Fibroblast of the aortic adventitia (primary cell): ENCODE measurements around the gene MICAL3. TPM values are rescaled to one million over a fixed set of nuclear protein-coding genes. Genes with fewer than 3 reads are reported as not detected.
"Not testable (repeated sequence)": the region's sequence is repeated elsewhere in the genome, so short reads cannot be mapped to it uniquely, and the experiment has no call there.

Experiments used
- DNase-seq: peaks from one replicate; pipeline ENCODE4 v3.0.0-alpha.2; 2010; ENCODE audit warnings: low read depth
- H3K4me3 ChIP-seq: 2 replicates; pipeline ENCODE4 v1.5.1; 2011; ENCODE audit warnings: low read depth, mild to moderate bottlenecking, control low read depth, low read length, moderate library complexity
- CTCF ChIP-seq: IDR thresholded peaks from 2 replicates; pipeline ENCODE4 v1.5.1; 2011; ENCODE audit warnings: mild to moderate bottlenecking, low read length, control low read depth, inconsistent platforms; ENCODE audit not compliant: insufficient read depth
- total RNA-seq: library from RNA; depleted of rRNA; stranded (reverse); fragments of >200 nt; gene quantifications from 2 replicates; pipeline ENCODE4 v1.2.3, GENCODE V29; 2012; ENCODE audit warnings: low replicate concordance

MICAL3 gene
- total RNA-seq, 1 donor, result 18.8 TPM

DNA sequence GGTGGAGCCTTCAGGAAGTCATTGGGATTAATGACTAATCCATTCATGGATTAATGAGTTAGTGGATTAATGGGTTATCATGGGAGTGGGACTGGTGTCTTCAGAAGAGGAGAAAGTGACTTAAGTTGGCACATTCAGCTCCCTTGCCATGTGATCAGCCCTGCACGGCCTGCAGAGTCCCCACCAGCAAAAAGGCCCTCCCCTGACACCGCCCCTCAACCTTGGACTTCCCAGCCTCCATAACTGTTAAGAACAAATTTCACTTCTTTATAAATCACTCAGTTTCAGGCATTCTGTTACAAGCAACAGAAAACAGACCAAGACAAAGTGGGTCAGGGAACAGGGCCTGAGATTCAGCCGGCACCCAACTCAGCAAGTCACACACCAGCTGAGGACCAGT is 85.3 kb downstream of the MICAL3 start:
- H3K4me3 ChIP-seq, result no peak overlapping the region
- no peak for DNase-seq
- no peak for TF ChIP-seq CTCF

DNA sequence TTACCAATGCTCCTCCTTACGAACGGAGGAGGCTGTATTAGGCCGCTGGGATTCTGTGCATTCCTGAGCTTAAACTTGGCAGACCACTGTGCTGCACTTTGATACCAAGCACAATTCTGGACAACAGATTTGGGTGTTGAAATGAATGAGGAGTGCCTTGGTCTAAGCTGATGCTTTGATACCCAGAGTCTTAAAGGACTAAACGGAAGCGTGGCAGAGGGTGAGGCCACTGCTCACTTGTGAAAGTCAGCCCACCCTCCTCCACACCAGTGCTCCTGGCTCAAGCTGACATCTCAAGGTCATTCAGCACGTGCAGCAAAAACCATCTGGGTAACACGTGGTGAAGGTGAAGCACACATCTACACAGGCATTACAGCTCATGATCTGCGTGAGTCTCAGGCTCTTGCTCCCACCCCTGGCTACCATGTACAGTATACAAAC is 85.9 kb downstream of the MICAL3 start:
- no peak overlapping the region for H3K4me3 ChIP-seq
- DNase-seq, result peak; percentile 68
- no peak for TF ChIP-seq CTCF

GRCh38 chr22:17932457-17932856 is 91.9 kb downstream of the MICAL3 start:
- not testable (repeated sequence) for H3K4me3 ChIP-seq, DNase-seq

DNA sequence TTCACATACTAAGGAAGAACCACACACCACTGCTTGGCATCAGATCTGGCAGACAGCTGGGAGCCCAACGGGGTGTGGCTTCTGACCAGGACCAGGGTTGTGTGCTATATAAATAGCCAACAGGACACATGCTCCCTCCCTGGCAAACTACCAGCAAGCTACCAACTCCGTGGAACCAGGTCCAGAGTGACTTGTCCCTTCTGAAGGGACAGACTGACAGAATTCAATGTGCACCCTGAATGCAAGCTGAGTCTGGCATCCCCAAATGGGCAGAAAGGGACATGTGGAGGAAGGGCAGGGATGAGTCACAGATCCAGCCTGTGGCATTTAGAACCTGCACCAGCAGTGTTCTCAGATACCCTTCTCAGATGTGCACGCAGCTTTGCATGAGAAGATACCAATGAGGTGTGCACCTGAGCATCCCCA is 92.9 kb downstream of the MICAL3 start:
- no peak for DNase-seq
- no peak overlapping the region for H3K4me3 ChIP-seq
- TF ChIP-seq CTCF, result no peak

- DNase-seq, result no peak
- no peak for TF ChIP-seq CTCF
- no peak overlapping the region for H3K4me3 ChIP-seq
Observed at GRCh38 chr22:17930455-17931313, 93.7 kb downstream of the MICAL3 start.

DNA sequence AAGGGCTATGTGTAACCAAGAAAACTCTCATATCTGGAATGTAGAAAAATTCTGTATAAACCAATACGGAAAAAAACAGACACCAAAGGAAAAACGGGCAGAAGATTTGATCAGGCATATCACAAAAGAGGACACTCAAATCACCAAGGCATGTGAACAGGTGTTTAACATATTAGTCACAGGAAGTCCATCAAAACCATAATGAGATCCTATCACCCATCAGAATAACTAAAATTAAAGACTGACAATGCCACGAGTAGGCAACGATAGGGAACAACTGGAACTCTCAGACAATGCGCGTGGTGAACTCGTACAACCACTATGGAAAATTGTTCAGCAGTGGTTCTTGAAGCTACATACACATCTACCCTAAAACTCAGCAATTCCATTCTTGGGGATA is 94.5 kb downstream of the MICAL3 start:
- H3K4me3 ChIP-seq, result no peak overlapping the region
- TF ChIP-seq CTCF, result no peak
- DNase-seq, result no peak

DNA sequence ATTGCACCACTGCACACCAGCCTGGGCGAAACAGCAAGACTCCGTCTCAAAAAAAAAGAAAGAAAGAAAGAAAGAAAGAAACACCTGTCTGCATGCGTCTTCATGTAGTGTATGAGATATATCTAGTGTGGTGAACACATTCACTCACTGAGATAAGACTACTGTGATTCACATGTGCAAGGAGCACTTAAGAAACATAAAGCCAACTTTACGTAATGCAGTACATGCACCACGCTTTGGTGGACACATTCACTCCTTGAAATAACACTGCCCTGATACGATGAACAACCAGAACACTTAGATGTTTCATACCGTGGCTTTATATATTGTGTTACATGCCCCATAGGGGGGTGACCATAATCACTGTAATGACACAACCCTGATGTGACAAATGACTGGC is 96.0 kb downstream of the MICAL3 start:
- DNase-seq, result no peak
- H3K4me3 ChIP-seq, result no peak overlapping the region
- no peak for TF ChIP-seq CTCF
